Mammary epithelial cell (primary cell): ENCODE results near the gene TMEM238.

Experiments used
- EZH2 ChIP-seq: IDR thresholded peaks from 2 replicates; pipeline ENCODE4 v1.6.1; 2012; ENCODE audit warnings: low read length, inconsistent platforms, borderline replicate concordance
- TF ChIP-seq, protein P1 (sequence below), 2 donors: IDR thresholded peaks in 1 of 2; conservative IDR thresholded peaks in 1 of 2; 2 replicates each; pipeline ENCODE4 v1.5.1; 2011 to 2012; ENCODE audit warnings: inconsistent platforms in 2 of 2, low read length in 2 of 2, mild to moderate bottlenecking in 2 of 2, control low read depth in 1 of 2, low read depth in 1 of 2; ENCODE audit not compliant: insufficient read depth in 1 of 2; ENCODE audit errors: extremely low read depth in 1 of 2

DNA sequence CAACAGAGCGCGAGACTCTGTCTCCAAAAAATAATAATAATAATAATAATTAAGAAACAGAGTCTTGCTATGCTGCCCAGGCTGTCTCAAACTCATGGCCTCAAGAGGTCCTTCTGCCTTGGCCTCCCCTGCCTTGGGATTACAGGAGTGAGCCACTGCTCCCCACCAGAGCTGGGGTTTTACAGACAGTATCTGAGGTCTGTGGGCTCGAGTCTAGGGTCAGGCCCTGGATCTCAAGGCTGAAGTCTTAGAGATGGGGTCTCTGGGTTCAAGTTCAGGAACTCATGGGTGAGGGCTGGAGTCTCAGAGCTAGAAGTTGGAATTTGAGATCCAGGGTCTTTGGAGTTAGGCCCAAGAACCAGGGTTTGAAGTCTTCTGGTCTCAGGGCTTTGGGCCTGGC is 17.3 kb downstream of the TMEM238 start:
- TF ChIP-seq EZH2: no peak
- TF ChIP-seq, protein P1, sequence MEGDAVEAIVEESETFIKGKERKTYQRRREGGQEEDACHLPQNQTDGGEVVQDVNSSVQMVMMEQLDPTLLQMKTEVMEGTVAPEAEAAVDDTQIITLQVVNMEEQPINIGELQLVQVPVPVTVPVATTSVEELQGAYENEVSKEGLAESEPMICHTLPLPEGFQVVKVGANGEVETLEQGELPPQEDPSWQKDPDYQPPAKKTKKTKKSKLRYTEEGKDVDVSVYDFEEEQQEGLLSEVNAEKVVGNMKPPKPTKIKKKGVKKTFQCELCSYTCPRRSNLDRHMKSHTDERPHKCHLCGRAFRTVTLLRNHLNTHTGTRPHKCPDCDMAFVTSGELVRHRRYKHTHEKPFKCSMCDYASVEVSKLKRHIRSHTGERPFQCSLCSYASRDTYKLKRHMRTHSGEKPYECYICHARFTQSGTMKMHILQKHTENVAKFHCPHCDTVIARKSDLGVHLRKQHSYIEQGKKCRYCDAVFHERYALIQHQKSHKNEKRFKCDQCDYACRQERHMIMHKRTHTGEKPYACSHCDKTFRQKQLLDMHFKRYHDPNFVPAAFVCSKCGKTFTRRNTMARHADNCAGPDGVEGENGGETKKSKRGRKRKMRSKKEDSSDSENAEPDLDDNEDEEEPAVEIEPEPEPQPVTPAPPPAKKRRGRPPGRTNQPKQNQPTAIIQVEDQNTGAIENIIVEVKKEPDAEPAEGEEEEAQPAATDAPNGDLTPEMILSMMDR (conservative IDR thresholded peaks at IDR 0.05 in 1 of 2, IDR thresholded peaks at IDR 0.05 in 1 of 2; ENCODE audit: extremely low read depth in 1 of 2, insufficient read depth in 1 of 2, low read depth in 1 of 2, low read length in 2 of 2): no peak
